ENCODE measurements around the gene SF3A2. TPM values are rescaled to one million over a fixed set of nuclear protein-coding genes. Genes with fewer than 3 reads are reported as not detected.

SF3A2 gene
- total RNA-seq, 1 experiment from 2014 or later, result 184 TPM

DNA sequence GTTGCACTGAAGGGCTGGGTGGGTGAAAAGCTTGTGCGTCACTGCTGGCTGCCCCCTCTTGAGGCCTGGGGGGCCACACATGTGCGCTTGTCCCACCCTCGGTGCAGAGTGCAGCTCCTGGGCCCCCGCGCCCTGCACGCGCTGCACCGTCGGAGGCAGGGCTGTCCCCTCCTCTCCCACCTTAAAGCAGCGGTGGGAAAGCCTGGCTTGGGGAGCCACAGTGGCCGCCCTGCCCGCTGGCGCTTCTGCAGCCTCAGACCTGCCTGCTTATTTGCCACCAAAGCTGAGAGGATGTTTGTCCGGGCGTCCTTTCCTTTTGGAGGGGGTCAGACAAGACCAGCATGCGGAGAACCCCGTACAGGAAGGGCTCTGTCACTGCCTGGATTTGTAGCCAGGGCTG is 27.2 kb upstream of the SF3A2 start:
- Mint-ChIP-seq H3K27me3 (ENCODE audit: low read depth) (no peaks in the 10 kb centered on the region), H3K36me3 (peaks cover 29% of the 10 kb centered on the region), H3K4me3 (no peak overlapping the region), H3K9me3 (no peaks in the 10 kb centered on the region), H3K4me1 (no peaks in the 10 kb centered on the region), H3K27ac (no peak overlapping the region)
- ChIA-PET POLR2A (no interaction called here), CTCF (interaction anchor here (1.0 to 1.3 kb wide), 2 partner anchors 10 to 12 kb away, joined by 7 to 9 read pairs; no protein-coding TSS in a partner anchor)
- TF ChIP-seq, protein P1, sequence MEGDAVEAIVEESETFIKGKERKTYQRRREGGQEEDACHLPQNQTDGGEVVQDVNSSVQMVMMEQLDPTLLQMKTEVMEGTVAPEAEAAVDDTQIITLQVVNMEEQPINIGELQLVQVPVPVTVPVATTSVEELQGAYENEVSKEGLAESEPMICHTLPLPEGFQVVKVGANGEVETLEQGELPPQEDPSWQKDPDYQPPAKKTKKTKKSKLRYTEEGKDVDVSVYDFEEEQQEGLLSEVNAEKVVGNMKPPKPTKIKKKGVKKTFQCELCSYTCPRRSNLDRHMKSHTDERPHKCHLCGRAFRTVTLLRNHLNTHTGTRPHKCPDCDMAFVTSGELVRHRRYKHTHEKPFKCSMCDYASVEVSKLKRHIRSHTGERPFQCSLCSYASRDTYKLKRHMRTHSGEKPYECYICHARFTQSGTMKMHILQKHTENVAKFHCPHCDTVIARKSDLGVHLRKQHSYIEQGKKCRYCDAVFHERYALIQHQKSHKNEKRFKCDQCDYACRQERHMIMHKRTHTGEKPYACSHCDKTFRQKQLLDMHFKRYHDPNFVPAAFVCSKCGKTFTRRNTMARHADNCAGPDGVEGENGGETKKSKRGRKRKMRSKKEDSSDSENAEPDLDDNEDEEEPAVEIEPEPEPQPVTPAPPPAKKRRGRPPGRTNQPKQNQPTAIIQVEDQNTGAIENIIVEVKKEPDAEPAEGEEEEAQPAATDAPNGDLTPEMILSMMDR (IDR thresholded peaks at IDR 0.05), result no peak
- TF ChIP-seq TEAD4 (CRISPR knock-in tag; IDR thresholded peaks at IDR 0.05), result no peak
- TF ChIP-seq TEAD1 (CRISPR knock-in tag; IDR thresholded peaks at IDR 0.05), result no peak
- TF ChIP-seq ZNF671 (CRISPR knock-in tag; IDR thresholded peaks at IDR 0.05), result no peak
- TF ChIP-seq, protein P2, sequence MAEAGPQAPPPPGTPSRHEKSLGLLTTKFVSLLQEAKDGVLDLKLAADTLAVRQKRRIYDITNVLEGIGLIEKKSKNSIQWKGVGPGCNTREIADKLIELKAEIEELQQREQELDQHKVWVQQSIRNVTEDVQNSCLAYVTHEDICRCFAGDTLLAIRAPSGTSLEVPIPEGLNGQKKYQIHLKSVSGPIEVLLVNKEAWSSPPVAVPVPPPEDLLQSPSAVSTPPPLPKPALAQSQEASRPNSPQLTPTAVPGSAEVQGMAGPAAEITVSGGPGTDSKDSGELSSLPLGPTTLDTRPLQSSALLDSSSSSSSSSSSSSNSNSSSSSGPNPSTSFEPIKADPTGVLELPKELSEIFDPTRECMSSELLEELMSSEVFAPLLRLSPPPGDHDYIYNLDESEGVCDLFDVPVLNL (CRISPR knock-in tag; IDR thresholded peaks at IDR 0.05; ENCODE audit: borderline replicate concordance, low read depth), result no peak
- TF ChIP-seq TP53 (CRISPR knock-in tag; IDR thresholded peaks at IDR 0.05), result no peak
- DNase-seq (ENCODE audit: low spot score) (no peak), ATAC-seq (no peak)

DNA sequence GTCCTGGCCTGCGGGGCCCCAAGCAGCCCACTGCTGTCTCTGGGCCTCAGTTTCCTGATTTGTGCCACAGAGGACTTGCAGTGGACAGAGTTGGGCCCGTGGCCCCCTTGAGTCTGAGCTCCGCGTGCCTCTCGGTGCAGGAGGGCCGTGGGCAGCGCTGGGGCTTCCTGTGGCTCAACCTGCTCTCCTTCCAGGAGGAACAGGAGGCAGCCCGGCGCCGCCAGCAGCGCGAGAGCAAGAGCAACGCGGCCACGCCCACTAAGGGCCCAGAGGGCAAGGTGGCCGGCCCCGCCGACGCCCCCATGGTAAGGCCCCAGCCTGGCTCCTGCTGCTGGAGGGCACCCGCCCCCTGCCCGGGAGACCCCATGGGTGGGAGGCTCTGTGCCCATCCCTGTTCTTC is 26.4 kb upstream of the SF3A2 start:
- no peak overlapping the region for H3K27ac Mint-ChIP-seq
- CTCF ChIA-PET, result interaction anchor here (1.4 kb wide), 1 partner anchor 11 kb away, joined by 4 read pairs; no protein-coding TSS in a partner anchor
- TF ChIP-seq ZNF671 (CRISPR knock-in tag; IDR thresholded peaks at IDR 0.05) (no peak), CREB1 (CRISPR knock-in tag; IDR thresholded peaks at IDR 0.05) (no peak), RORB (CRISPR knock-in tag; IDR thresholded peaks at IDR 0.05) (no peak), OVOL2 (CRISPR knock-in tag; IDR thresholded peaks at IDR 0.05; ENCODE audit: borderline replicate concordance) (no peak), JUN (CRISPR knock-in tag; IDR thresholded peaks at IDR 0.05) (no peak), FOXP1 (CRISPR knock-in tag; IDR thresholded peaks at IDR 0.05; ENCODE audit: borderline replicate concordance) (no peak), NR2C2 (CRISPR knock-in tag; IDR thresholded peaks at IDR 0.05) (no peak)
- TF ChIP-seq, protein P3, sequence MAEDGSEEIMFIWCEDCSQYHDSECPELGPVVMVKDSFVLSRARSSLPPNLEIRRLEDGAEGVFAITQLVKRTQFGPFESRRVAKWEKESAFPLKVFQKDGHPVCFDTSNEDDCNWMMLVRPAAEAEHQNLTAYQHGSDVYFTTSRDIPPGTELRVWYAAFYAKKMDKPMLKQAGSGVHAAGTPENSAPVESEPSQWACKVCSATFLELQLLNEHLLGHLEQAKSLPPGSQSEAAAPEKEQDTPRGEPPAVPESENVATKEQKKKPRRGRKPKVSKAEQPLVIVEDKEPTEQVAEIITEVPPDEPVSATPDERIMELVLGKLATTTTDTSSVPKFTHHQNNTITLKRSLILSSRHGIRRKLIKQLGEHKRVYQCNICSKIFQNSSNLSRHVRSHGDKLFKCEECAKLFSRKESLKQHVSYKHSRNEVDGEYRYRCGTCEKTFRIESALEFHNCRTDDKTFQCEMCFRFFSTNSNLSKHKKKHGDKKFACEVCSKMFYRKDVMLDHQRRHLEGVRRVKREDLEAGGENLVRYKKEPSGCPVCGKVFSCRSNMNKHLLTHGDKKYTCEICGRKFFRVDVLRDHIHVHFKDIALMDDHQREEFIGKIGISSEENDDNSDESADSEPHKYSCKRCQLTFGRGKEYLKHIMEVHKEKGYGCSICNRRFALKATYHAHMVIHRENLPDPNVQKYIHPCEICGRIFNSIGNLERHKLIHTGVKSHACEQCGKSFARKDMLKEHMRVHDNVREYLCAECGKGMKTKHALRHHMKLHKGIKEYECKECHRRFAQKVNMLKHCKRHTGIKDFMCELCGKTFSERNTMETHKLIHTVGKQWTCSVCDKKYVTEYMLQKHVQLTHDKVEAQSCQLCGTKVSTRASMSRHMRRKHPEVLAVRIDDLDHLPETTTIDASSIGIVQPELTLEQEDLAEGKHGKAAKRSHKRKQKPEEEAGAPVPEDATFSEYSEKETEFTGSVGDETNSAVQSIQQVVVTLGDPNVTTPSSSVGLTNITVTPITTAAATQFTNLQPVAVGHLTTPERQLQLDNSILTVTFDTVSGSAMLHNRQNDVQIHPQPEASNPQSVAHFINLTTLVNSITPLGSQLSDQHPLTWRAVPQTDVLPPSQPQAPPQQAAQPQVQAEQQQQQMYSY (CRISPR knock-in tag; IDR thresholded peaks at IDR 0.05), result no peak
- TF ChIP-seq, protein P4, sequence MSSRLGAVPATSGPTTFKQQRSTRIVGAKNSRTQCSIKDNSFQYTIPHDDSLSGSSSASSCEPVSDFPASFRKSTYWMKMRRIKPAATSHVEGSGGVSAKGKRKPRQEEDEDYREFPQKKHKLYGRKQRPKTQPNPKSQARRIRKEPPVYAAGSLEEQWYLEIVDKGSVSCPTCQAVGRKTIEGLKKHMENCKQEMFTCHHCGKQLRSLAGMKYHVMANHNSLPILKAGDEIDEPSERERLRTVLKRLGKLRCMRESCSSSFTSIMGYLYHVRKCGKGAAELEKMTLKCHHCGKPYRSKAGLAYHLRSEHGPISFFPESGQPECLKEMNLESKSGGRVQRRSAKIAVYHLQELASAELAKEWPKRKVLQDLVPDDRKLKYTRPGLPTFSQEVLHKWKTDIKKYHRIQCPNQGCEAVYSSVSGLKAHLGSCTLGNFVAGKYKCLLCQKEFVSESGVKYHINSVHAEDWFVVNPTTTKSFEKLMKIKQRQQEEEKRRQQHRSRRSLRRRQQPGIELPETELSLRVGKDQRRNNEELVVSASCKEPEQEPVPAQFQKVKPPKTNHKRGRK (CRISPR knock-in tag; IDR thresholded peaks at IDR 0.05; ENCODE audit: borderline replicate concordance), result no peak
- no peak for ATAC-seq
- POLR2A ChIA-PET, result no interaction called here
- no peak overlapping the region for H3K4me3 Mint-ChIP-seq
- no peaks in the 10 kb centered on the region for H3K27me3 Mint-ChIP-seq (ENCODE audit: low read depth)
- no peak for DNase-seq (ENCODE audit: low spot score)
- H3K36me3 Mint-ChIP-seq, result peaks cover 30% of the 10 kb centered on the region
- H3K4me1 Mint-ChIP-seq, result no peaks in the 10 kb centered on the region
- no peaks in the 10 kb centered on the region for H3K9me3 Mint-ChIP-seq
